Measurements from ENCODE around the gene ATP6V0E1. TPM values are rescaled to one million over a fixed set of nuclear protein-coding genes. Genes with fewer than 3 reads are reported as not detected.
"Not testable (repeated sequence)": the region's sequence is repeated elsewhere in the genome, so short reads cannot be mapped to it uniquely, and the experiment has no call there.

ATP6V0E1 gene
- total RNA-seq, 1 experiment from 2014 or later: 84.6 TPM

- DNase-seq (ENCODE audit: low read depth, low spot score); H3K9me2 ChIP-seq (ENCODE audit: insufficient read depth); intact Hi-C loops (cut with micrococcal nuclease); H3K27me3 ChIP-seq (ENCODE audit: insufficient read depth, low read length); BruUV-seq (replicated peaks); H3K36me3 ChIP-seq (ENCODE audit: control insufficient read depth in 1 of 2, insufficient read depth in 2 of 2, low read length in 2 of 2); H3K4me1 ChIP-seq (ENCODE audit: control insufficient read depth in 1 of 2, insufficient read depth in 2 of 2, low read length in 2 of 2); H3K79me2 ChIP-seq (ENCODE audit: insufficient read depth, low read length); CTCF ChIA-PET; H3K9ac ChIP-seq (ENCODE audit: low read length); H3K27ac ChIP-seq (ENCODE audit: low read depth, low read length); ATAC-seq; H3K4me2 ChIP-seq (ENCODE audit: low read length); H2AFZ ChIP-seq (ENCODE audit: low read depth, low read length, poor library complexity, severe bottlenecking); H3K9me3 ChIP-seq (ENCODE audit: control insufficient read depth in 1 of 2, insufficient read depth in 1 of 2, low read depth in 1 of 2, low read length in 2 of 2); H3K4me3 ChIP-seq (replicated peaks in 1 of 2; ENCODE audit: low read depth in 1 of 2, low read length in 2 of 2); POLR2A ChIA-PET; H4K20me1 ChIP-seq (ENCODE audit: insufficient read depth); RAD21 ChIA-PET (ENCODE audit: low non-redundant PET in 1 of 2, low total read pairs in 2 of 2, uncharacterized antibody in 2 of 2, unreplicated experiment in 2 of 2): not testable (repeated sequence)
Measured at GRCh38 chr5:173047096-173047837, 63.7 kb downstream of the ATP6V0E1 start.

GRCh38 chr5:173047838-173048105, 64.2 kb downstream of the ATP6V0E1 start:
- Histone ChIP-seq H3K27me3 (ENCODE audit: insufficient read depth, low read length) (no peaks in the 10 kb centered on the region), H3K4me3 (replicated peaks in 1 of 2; ENCODE audit: low read depth in 1 of 2, low read length in 2 of 2) (no peak overlapping the region), H3K9me3 (ENCODE audit: control insufficient read depth in 1 of 2, insufficient read depth in 1 of 2, low read depth in 1 of 2, low read length in 2 of 2) (no peaks in the 10 kb centered on the region), H3K4me2 (ENCODE audit: low read length) (no peak overlapping the region), H4K20me1 (ENCODE audit: insufficient read depth) (no peaks in the 10 kb centered on the region), H3K9ac (ENCODE audit: low read length) (no peak overlapping the region), H3K79me2 (ENCODE audit: insufficient read depth, low read length) (no peaks in the 10 kb centered on the region), H3K4me1 (ENCODE audit: control insufficient read depth in 1 of 2, insufficient read depth in 2 of 2, low read length in 2 of 2) (no peaks in the 10 kb centered on the region), H3K36me3 (ENCODE audit: control insufficient read depth in 1 of 2, insufficient read depth in 2 of 2, low read length in 2 of 2) (no peaks in the 10 kb centered on the region), H3K27ac (ENCODE audit: low read depth, low read length) (no peak overlapping the region), H2AFZ (ENCODE audit: low read depth, low read length, poor library complexity, severe bottlenecking) (no peak overlapping the region), H3K9me2 (ENCODE audit: insufficient read depth) (no peaks in the 10 kb centered on the region)
- intact Hi-C loops (cut with micrococcal nuclease): no loop called here
- ATAC-seq (no peak), DNase-seq (ENCODE audit: low read depth, low spot score) (no peak)
- no peak for TF ChIP-seq SRF (IDR thresholded peaks at IDR 0.05; ENCODE audit: low read depth)
- ChIA-PET RAD21 (ENCODE audit: low non-redundant PET in 1 of 2, low total read pairs in 2 of 2, uncharacterized antibody in 2 of 2, unreplicated experiment in 2 of 2) (no interaction called here), POLR2A (no interaction called here), CTCF (no interaction called here)
- BruUV-seq (replicated peaks): no TSS peak

GRCh38 chr5:173050791-173051190, 67.2 kb downstream of the ATP6V0E1 start:
- BruUV-seq (replicated peaks): no TSS peak
- CTCF ChIA-PET: no interaction called here
- Histone ChIP-seq H3K27me3 (ENCODE audit: insufficient read depth, low read length) (no peaks in the 10 kb centered on the region), H3K9me2 (ENCODE audit: insufficient read depth) (no peaks in the 10 kb centered on the region), H4K20me1 (ENCODE audit: insufficient read depth) (no peaks in the 10 kb centered on the region), H3K9ac (ENCODE audit: low read length) (no peak overlapping the region), H3K36me3 (ENCODE audit: control insufficient read depth in 1 of 2, insufficient read depth in 2 of 2, low read length in 2 of 2) (no peaks in the 10 kb centered on the region), H3K9me3 (ENCODE audit: control insufficient read depth in 1 of 2, insufficient read depth in 1 of 2, low read depth in 1 of 2, low read length in 2 of 2) (no peaks in the 10 kb centered on the region), H2AFZ (ENCODE audit: low read depth, low read length, poor library complexity, severe bottlenecking) (no peak overlapping the region), H3K4me2 (ENCODE audit: low read length) (no peak overlapping the region), H3K4me1 (ENCODE audit: control insufficient read depth in 1 of 2, insufficient read depth in 2 of 2, low read length in 2 of 2) (peaks cover 9 to 11% of the 10 kb centered on the region in 2 experiments), H3K79me2 (ENCODE audit: insufficient read depth, low read length) (no peaks in the 10 kb centered on the region), H3K27ac (ENCODE audit: low read depth, low read length) (no peak overlapping the region), H3K4me3 (replicated peaks in 1 of 2; ENCODE audit: low read depth in 1 of 2, low read length in 2 of 2) (no peak overlapping the region)
- ATAC-seq (no peak), DNase-seq (ENCODE audit: low read depth, low spot score) (no peak)
- intact Hi-C loops (cut with micrococcal nuclease): no loop called here
- POLR2A ChIA-PET: no interaction called here
- RAD21 ChIA-PET (ENCODE audit: low non-redundant PET in 1 of 2, low total read pairs in 2 of 2, uncharacterized antibody in 2 of 2, unreplicated experiment in 2 of 2): no interaction called here
- no peak for TF ChIP-seq SRF (IDR thresholded peaks at IDR 0.05; ENCODE audit: low read depth)
- TF ChIP-seq CBX3 (IDR thresholded peaks at IDR 0.05; ENCODE audit: low read depth): no peak
- no peak for TF ChIP-seq TCF7L2 (IDR thresholded peaks at IDR 0.05; ENCODE audit: borderline replicate concordance, extremely low read depth, insufficient read depth, insufficient read length)
- no peak for TF ChIP-seq ELF1 (IDR thresholded peaks at IDR 0.05; ENCODE audit: borderline replicate concordance, low read depth)
- TF ChIP-seq POLR2A (IDR thresholded peaks at IDR 0.05; ENCODE audit: borderline replicate concordance, extremely low read depth, insufficient read depth, insufficient read length): no peak
- no peak for TF ChIP-seq ATF3 (IDR thresholded peaks at IDR 0.05)
- no peak for TF ChIP-seq CTCF (IDR thresholded peaks at IDR 0.05 in 2 of 3, conservative IDR thresholded peaks at IDR 0.05 in 1 of 3; ENCODE audit: borderline replicate concordance in 1 of 3, insufficient read depth in 1 of 3, low read depth in 2 of 3, low read length in 2 of 3)
- TF ChIP-seq EZH2 (IDR thresholded peaks at IDR 0.05): no peak
- TF ChIP-seq POLR2AphosphoS5 (IDR thresholded peaks at IDR 0.05; ENCODE audit: low read depth, low read length): no peak
- no peak for TF ChIP-seq MAX (IDR thresholded peaks at IDR 0.05)
- TF ChIP-seq ZFX (IDR thresholded peaks at IDR 0.05): no peak
- no peak for TF ChIP-seq RAD21 (IDR thresholded peaks at IDR 0.05; ENCODE audit: low read depth)
- no peak for TF ChIP-seq EGR1 (IDR thresholded peaks at IDR 0.05; ENCODE audit: low read depth)

All from HCT116 (cell line).